CD4-positive, alpha-beta T cell (primary cell): ENCODE results near the gene SEC22C. TPM values are rescaled to one million over a fixed set of nuclear protein-coding genes. Genes with fewer than 3 reads are reported as not detected.
A peak's percentile ranks its signal among the peaks of the same experiment; 100 is the strongest.
"Not testable (repeated sequence)": the region's sequence is repeated elsewhere in the genome, so short reads cannot be mapped to it uniquely, and the experiment has no call there.

Source experiments
- ATAC-seq: fragments of 200-7000 bp; cut with Tn5 transposase; one replicate; pipeline ENCODE4 v1.10.0; 2022; ENCODE audit warnings: mild to moderate bottlenecking; ENCODE audit not compliant: poor library complexity
- CTCF ChIA-PET: fragments of 350-600 bp; sonication (Branson Sonifier 250); formaldehyde crosslinking; loops from one replicate; lab custom pipeline; 2021; ENCODE audit warnings: antibody characterized with exemption, inconsistent platforms; lab: Charles Lee
- POLR2A ChIA-PET: fragments of 350-600 bp; sonication (Branson Sonifier 250); formaldehyde crosslinking; loops from one replicate; lab custom pipeline; 2021; ENCODE audit warnings: antibody characterized with exemption, inconsistent platforms; lab: Charles Lee
- DNase-seq, 14 experiments: peaks; one replicate each; pipeline ENCODE4 v3.0.0-alpha.2; 2013 to 2020; ENCODE audit warnings: mixed read lengths in 2 of 14
- H3K27ac ChIP-seq, 2 donors: one replicate each; pipeline versions ENCODE4 v1.5.1 to v1.7.0; 2013; ENCODE audit warnings: low read length in 2 of 2, low read depth in 1 of 2, mild to moderate bottlenecking in 1 of 2
- H3K27me3 ChIP-seq, 2 experiments: 1 replicate in 1 of 2; 2 replicates in 1 of 2; pipeline versions ENCODE4 v1.6.1 to v1.7.0; 2013; ENCODE audit warnings: low read length in 2 of 2, control low read depth in 1 of 2, mild to moderate bottlenecking in 1 of 2, moderate library complexity in 1 of 2; ENCODE audit not compliant: insufficient read depth in 2 of 2, control insufficient read depth in 1 of 2
- H3K36me3 ChIP-seq: one replicate; pipeline ENCODE4 v1.6.1; 2013; ENCODE audit warnings: low read length, control low read depth; ENCODE audit not compliant: insufficient read depth
- H3K4me1 ChIP-seq: one replicate; pipeline ENCODE4 v1.6.1; 2013; ENCODE audit warnings: low read length, control low read depth; ENCODE audit not compliant: insufficient read depth
- H3K4me3 ChIP-seq: one replicate; pipeline ENCODE4 v1.5.1; 2013; ENCODE audit warnings: mild to moderate bottlenecking, low read length, moderate library complexity
- H3K9me3 ChIP-seq, 2 experiments: 1 replicate in 1 of 2; 2 replicates in 1 of 2; pipeline versions ENCODE4 v1.6.1 to v1.7.0; 2013; ENCODE audit warnings: low read length in 2 of 2, mild to moderate bottlenecking in 2 of 2, control low read depth in 1 of 2, moderate library complexity in 1 of 2; ENCODE audit not compliant: control insufficient read depth in 1 of 2, insufficient read depth in 1 of 2
- H3K27ac Mint-ChIP-seq: one replicate; pipeline ENCODE4 v1.8.0; 2020; ENCODE audit warnings: mixed read lengths
- H3K27me3 Mint-ChIP-seq: one replicate; pipeline ENCODE4 v1.8.0; 2021; ENCODE audit warnings: mixed read lengths
- H3K36me3 Mint-ChIP-seq: one replicate; pipeline ENCODE4 v1.8.0; 2021; ENCODE audit warnings: low read depth, mixed read lengths
- H3K4me1 Mint-ChIP-seq: one replicate; pipeline ENCODE4 v1.8.0; 2021; ENCODE audit warnings: low read depth, mixed read lengths
- H3K4me3 Mint-ChIP-seq: one replicate; pipeline ENCODE4 v1.8.0; 2020; ENCODE audit warnings: mild to moderate bottlenecking, mixed read lengths
- H3K9me3 Mint-ChIP-seq: one replicate; pipeline ENCODE4 v1.8.0; 2020; ENCODE audit warnings: mixed read lengths
- CTCF ChIP-seq: fragments of 200-600 bp; IDR thresholded peaks from one replicate; pipeline ENCODE4 v1.8.0; 2022; ENCODE audit warnings: antibody characterized with exemption, mild to moderate bottlenecking
- intact Hi-C, 2 experiments: fragments of 100-400 bp; cut with DNase I in 1 of 2; cut with micrococcal nuclease in 1 of 2; formaldehyde crosslinking; loops; one replicate each; pipeline versions ENCODE4 v1.15.1 to v1.9.0; 2023 to 2025; cut with DNase I, micrococcal nuclease
- total RNA-seq, 174 experiments: library from RNA in 2 of 174; stranded (reverse) in 2 of 174; gene quantifications; one replicate each; pipeline ENCODE4 v1.2.3 and lab custom pipeline; 2021 to 2026

The SEC22C gene
- total RNA-seq, 2 experiments from 2014 or later: 73.6 to 75.4 TPM

- H3K36me3 ChIP-seq: peaks cover 60% of the 10 kb centered on the region
- H3K9me3 Mint-ChIP-seq: peaks cover 2% of the 10 kb centered on the region
- TF ChIP-seq CTCF: no peak
- no peak overlapping the region for H3K4me3 Mint-ChIP-seq
- CTCF ChIA-PET: no interaction called here
- intact Hi-C loops: loop anchor here in 1 of 2 experiments (5.0 kb wide), 1 partner anchor 38 kb away; no protein-coding TSS in a partner anchor
- H3K27me3 ChIP-seq: no peaks in the 10 kb centered on the region
- DNase-seq: no peak
- ATAC-seq: no peak
- H3K4me3 ChIP-seq: no peak overlapping the region
- H3K36me3 Mint-ChIP-seq: peaks cover 86% of the 10 kb centered on the region
- no peak overlapping the region for H3K27ac Mint-ChIP-seq
- POLR2A ChIA-PET: no interaction called here
- H3K4me1 Mint-ChIP-seq: peaks cover 19% of the 10 kb centered on the region
- no peaks in the 10 kb centered on the region for H3K4me1 ChIP-seq
- H3K27me3 Mint-ChIP-seq: no peaks in the 10 kb centered on the region
- peaks cover 0 to 13% of the 10 kb centered on the region in 2 experiments for H3K9me3 ChIP-seq
- no peak overlapping the region for H3K27ac ChIP-seq
Measured at GRCh38 chr3:42569593-42570142, 12.1 kb downstream of the SEC22C start.

- intact Hi-C loops: loop anchor here in 1 of 2 experiments (2.0 kb wide), 1 partner anchor 15 kb away; no protein-coding TSS in a partner anchor
- CTCF ChIA-PET: interaction anchor here (1.0 kb wide), 1 partner anchor 15 kb away, joined by 7 read pairs; no protein-coding TSS in a partner anchor
- no peak for TF ChIP-seq CTCF
- no peak for ATAC-seq
- POLR2A ChIA-PET: no interaction called here
- Mint-ChIP-seq H3K9me3 (no peaks in the 10 kb centered on the region), H3K4me1 (peaks cover 12% of the 10 kb centered on the region), H3K4me3 (no peak overlapping the region), H3K27me3 (no peaks in the 10 kb centered on the region), H3K36me3 (peaks cover 85% of the 10 kb centered on the region), H3K27ac (no peak overlapping the region)
- Histone ChIP-seq H3K9me3 (no peaks in the 10 kb centered on the region), H3K36me3 (peaks cover 70% of the 10 kb centered on the region), H3K27ac (no peak overlapping the region), H3K27me3 (no peaks in the 10 kb centered on the region), H3K4me1 (peaks cover 3% of the 10 kb centered on the region), H3K4me3 (no peak overlapping the region)
- DNase-seq: no peak
Measured at GRCh38 chr3:42562047-42562907, 19.5 kb downstream of the SEC22C start.

- POLR2A ChIA-PET: interaction anchor here (2.3 kb wide), 1 partner anchor 56 kb away, joined by 6 read pairs; no protein-coding TSS in a partner anchor
- peak overlapping the region; percentile 92 for H3K27ac Mint-ChIP-seq
Measured at GRCh38 chr3:42557854-42558253, 23.9 kb downstream of the SEC22C start.

GRCh38 chr3:42556817-42557216, 24.9 kb downstream of the SEC22C start:
- ATAC-seq, H3K27me3 ChIP-seq, H3K9me3 ChIP-seq, DNase-seq, H3K4me3 ChIP-seq, H3K9me3 Mint-ChIP-seq, CTCF ChIA-PET, H3K27me3 Mint-ChIP-seq: not testable (repeated sequence)
- peaks cover 78% of the 10 kb centered on the region for H3K36me3 Mint-ChIP-seq
- peak overlapping the region; percentile 9 for H3K4me3 Mint-ChIP-seq
- H3K4me1 Mint-ChIP-seq: peaks cover 47% of the 10 kb centered on the region
- peak overlapping the region; percentile 92 for H3K27ac Mint-ChIP-seq
- H3K36me3 ChIP-seq: peaks cover 54% of the 10 kb centered on the region
- peaks cover 41% of the 10 kb centered on the region for H3K4me1 ChIP-seq
- peak overlapping the region in 1 of 2 donors; percentile 30 for H3K27ac ChIP-seq
- intact Hi-C loops: loop anchor here in 1 of 2 experiments (2.0 to 5.0 kb wide), 3 partner anchors 26 to 54 kb away; partner anchors contain the start of genes NKTR and VIPR1
- POLR2A ChIA-PET: interaction anchor here (1.2 to 2.3 kb wide), 2 partner anchors 13 to 55 kb away, joined by 3 to 6 read pairs; no protein-coding TSS in a partner anchor

More at GRCh38 chr3:42557854-42558253, 23.9 kb downstream of the SEC22C start:
- Mint-ChIP-seq H3K4me1 (peaks cover 46% of the 10 kb centered on the region), H3K9me3 (no peaks in the 10 kb centered on the region), H3K27me3 (no peaks in the 10 kb centered on the region), H3K4me3 (no peak overlapping the region), H3K36me3 (peaks cover 80% of the 10 kb centered on the region)
- H3K4me1 ChIP-seq: peaks cover 41% of the 10 kb centered on the region
- CTCF ChIA-PET: no interaction called here
- no peak overlapping the region for H3K4me3 ChIP-seq
- ATAC-seq (peak; percentile 15), DNase-seq (peak in 12 of 14 experiments; percentile 12 to 75 (median 32))
- no peaks in the 10 kb centered on the region for H3K9me3 ChIP-seq
- TF ChIP-seq CTCF: peak; percentile 80
- H3K27me3 ChIP-seq: no peaks in the 10 kb centered on the region
- H3K27ac ChIP-seq: no peak overlapping the region
- intact Hi-C loops: loop anchor here (1.0 to 5.0 kb wide), 7 partner anchors 20 to 311 kb away; partner anchors contain the start of genes NKTR (in 1 of the 2) and VIPR1 (in 1 of the 2)
- H3K36me3 ChIP-seq: peaks cover 61% of the 10 kb centered on the region
